Esophagus (tissue), 2 donors: ENCODE measurements around the gene S100A8. TPM values are rescaled to one million over a fixed set of nuclear protein-coding genes. Genes with fewer than 3 reads are reported as not detected.
A peak's percentile ranks its signal among the peaks of the same experiment; 100 is the strongest.

Experiments used
- H3K27ac ChIP-seq, 2 donors: one replicate each; pipeline ENCODE4 v1.5.1; 2013; ENCODE audit warnings: low read depth in 2 of 2, mild to moderate bottlenecking in 2 of 2, inconsistent platforms in 1 of 2, low read length in 1 of 2, moderate library complexity in 1 of 2
- H3K27me3 ChIP-seq, 2 donors: one replicate each; pipeline ENCODE4 v1.6.1; 2013; ENCODE audit warnings: low read length in 2 of 2, control low read depth in 1 of 2, mild to moderate bottlenecking in 1 of 2; ENCODE audit not compliant: insufficient read depth in 2 of 2, control insufficient read depth in 1 of 2
- H3K36me3 ChIP-seq, 2 donors: one replicate each; pipeline ENCODE4 v1.6.1; 2013; ENCODE audit warnings: low read length in 1 of 2; ENCODE audit not compliant: control insufficient read depth in 2 of 2, insufficient read depth in 2 of 2
- H3K4me1 ChIP-seq, 2 donors: one replicate each; pipeline ENCODE4 v1.6.1; 2013; ENCODE audit warnings: low read length in 1 of 2; ENCODE audit not compliant: control insufficient read depth in 2 of 2, insufficient read depth in 2 of 2
- H3K4me3 ChIP-seq, 2 donors: one replicate each; pipeline ENCODE4 v1.5.1; 2013; ENCODE audit warnings: low read length in 2 of 2, mild to moderate bottlenecking in 2 of 2, low read depth in 1 of 2, moderate library complexity in 1 of 2
- H3K9me3 ChIP-seq, 2 donors: one replicate each; pipeline ENCODE4 v1.6.1; 2013; ENCODE audit warnings: mild to moderate bottlenecking in 2 of 2, low read depth in 1 of 2, low read length in 1 of 2, moderate library complexity in 1 of 2; ENCODE audit not compliant: control insufficient read depth in 2 of 2, insufficient read depth in 1 of 2
- WGBS, 2 donors: extraction: QIAGEN DNeasy Blood & Tissue Kit; methylation state at CpG; one replicate each; pipeline ENCODE4 v1.1.7; 2013; 5-methylcytosine and 5-hydroxymethylcytosine counted together
- polyA plus RNA-seq, 2 donors: library from polyadenylated mRNA; stranded (reverse); fragments of 200-250 nt; gene quantifications; one replicate each; pipeline ENCODE4 v1.2.3, GENCODE V29; 2013
- donor health status: healthy with polysubstance abuse.
- donor health status: Bipolar disorder and iron deficiency.

Gene S100A8
- polyA plus RNA-seq, 2 donors, result 44,360 to 65,887 TPM

GRCh38 chr1:153345187-153346076 is 45.4 kb downstream of the S100A8 start:
- WGBS, 2 donors, result 79 to 84% methylated on average over 14 of the region's 14 CpGs
- Histone ChIP-seq H3K4me1 (peaks cover 0 to 23% of the 10 kb centered on the region in 2 donors), H3K4me3 (no peak overlapping the region), H3K36me3 (no peaks in the 10 kb centered on the region), H3K27me3 (no peaks in the 10 kb centered on the region), H3K27ac (no peak overlapping the region), H3K9me3 (no peaks in the 10 kb centered on the region)

GRCh38 chr1:153344718-153345025 is 46.2 kb downstream of the S100A8 start:
- WGBS, 2 donors, result 37 to 44% methylated on average over 3 of the region's 3 CpGs
- H3K27me3 ChIP-seq, result no peaks in the 10 kb centered on the region
- H3K4me3 ChIP-seq, result no peak overlapping the region
- no peaks in the 10 kb centered on the region for H3K9me3 ChIP-seq
- peaks cover 0 to 21% of the 10 kb centered on the region in 2 donors for H3K4me1 ChIP-seq
- no peaks in the 10 kb centered on the region for H3K36me3 ChIP-seq
- peak overlapping the region in 1 of 2 donors; percentile 48 for H3K27ac ChIP-seq

- H3K36me3 ChIP-seq, result no peaks in the 10 kb centered on the region
- H3K27ac ChIP-seq, result peak overlapping the region in 1 of 2 donors; percentile 48
- peaks cover 0 to 16% of the 10 kb centered on the region in 2 donors for H3K4me1 ChIP-seq
- no peak overlapping the region for H3K4me3 ChIP-seq
- no peaks in the 10 kb centered on the region for H3K9me3 ChIP-seq
- WGBS, 2 donors, result 39 to 52% methylated on average over 9 of the region's 9 CpGs
- no peaks in the 10 kb centered on the region for H3K27me3 ChIP-seq
Measured at GRCh38 chr1:153343811-153344717, 46.8 kb downstream of the S100A8 start.

- no peaks in the 10 kb centered on the region for H3K36me3 ChIP-seq
- H3K27me3 ChIP-seq, result no peaks in the 10 kb centered on the region
- no peaks in the 10 kb centered on the region for H3K9me3 ChIP-seq
- peak overlapping the region; percentile 36 to 41 for H3K27ac ChIP-seq
- no peak overlapping the region for H3K4me3 ChIP-seq
- 41 to 54% methylated on average over 5 of the region's 5 CpGs for WGBS, 2 donors
- H3K4me1 ChIP-seq, result peaks cover 0 to 12% of the 10 kb centered on the region in 2 donors
Measured at GRCh38 chr1:153343040-153343681, 47.7 kb downstream of the S100A8 start.

- H3K4me1 ChIP-seq, result peaks cover 0 to 9% of the 10 kb centered on the region in 2 donors
- no peak overlapping the region for H3K4me3 ChIP-seq
- no peaks in the 10 kb centered on the region for H3K27me3 ChIP-seq
- peak overlapping the region in 1 of 2 donors; percentile 2 for H3K27ac ChIP-seq
- no peaks in the 10 kb centered on the region for H3K36me3 ChIP-seq
- 74 to 75% methylated on average over 3 of the region's 3 CpGs for WGBS, 2 donors
- H3K9me3 ChIP-seq, result no peaks in the 10 kb centered on the region
Measured at GRCh38 chr1:153342178-153342577, 48.7 kb downstream of the S100A8 start.

- no peak overlapping the region for H3K27ac ChIP-seq
- peaks cover 0 to 9% of the 10 kb centered on the region in 2 donors for H3K4me1 ChIP-seq
- WGBS, 2 donors, result 94 to 97% methylated on average over 4 of the region's 4 CpGs
- H3K4me3 ChIP-seq, result no peak overlapping the region
- no peaks in the 10 kb centered on the region for H3K9me3 ChIP-seq
- no peaks in the 10 kb centered on the region for H3K36me3 ChIP-seq
- no peaks in the 10 kb centered on the region for H3K27me3 ChIP-seq
Measured at GRCh38 chr1:153341431-153341934, 49.4 kb downstream of the S100A8 start.

GRCh38 chr1:153340356-153340755 is 50.5 kb downstream of the S100A8 start:
- peaks cover 0 to 9% of the 10 kb centered on the region in 2 donors for H3K4me1 ChIP-seq
- WGBS, 2 donors, result 91 to 93% methylated on average over 10 of the region's 10 CpGs

More at GRCh38 chr1:153340356-153340755, 50.5 kb downstream of the S100A8 start:
- no peak overlapping the region for H3K27ac ChIP-seq
- H3K27me3 ChIP-seq, result no peaks in the 10 kb centered on the region
- H3K4me3 ChIP-seq, result no peak overlapping the region
- H3K9me3 ChIP-seq, result no peaks in the 10 kb centered on the region
- no peaks in the 10 kb centered on the region for H3K36me3 ChIP-seq
